HFFc6 (cell line): Measurements from ENCODE around the gene ADARB1. TPM values are rescaled to one million over a fixed set of nuclear protein-coding genes. Genes with fewer than 3 reads are reported as not detected.

Experiments used
- DNase-seq: peaks from one replicate; pipeline ENCODE4 v3.0.0-alpha.2; 2018
- H3K27ac Mint-ChIP-seq: 2 replicates; pipeline ENCODE4 v1.8.0; 2020; ENCODE audit warnings: mild to moderate bottlenecking, mixed read lengths
- H3K27me3 Mint-ChIP-seq: 2 replicates; pipeline ENCODE4 v1.8.0; 2021; ENCODE audit warnings: mild to moderate bottlenecking, moderate library complexity, mixed read lengths; ENCODE audit not compliant: insufficient read depth
- H3K36me3 Mint-ChIP-seq: 2 replicates; pipeline ENCODE4 v1.8.0; 2021; ENCODE audit warnings: low read depth, mixed read lengths
- H3K4me1 Mint-ChIP-seq: 2 replicates; pipeline ENCODE4 v1.8.0; 2020; ENCODE audit warnings: low read depth, mixed read lengths
- H3K4me3 Mint-ChIP-seq: 2 replicates; pipeline ENCODE4 v1.8.0; 2020; ENCODE audit warnings: mild to moderate bottlenecking, moderate library complexity, mixed read lengths
- H3K9me3 Mint-ChIP-seq: 2 replicates; pipeline ENCODE4 v1.8.0; 2020; ENCODE audit warnings: mild to moderate bottlenecking, mixed read lengths
- total RNA-seq, 6 experiments: library from RNA; stranded (reverse); fragmentation: NEBNext Ultra II Directional; extraction: Animal tissue kit (Norgen Biotek cat#: 25700); gene quantifications; 2 replicates in 1 of 6; 3 replicates in 5 of 6; pipeline ENCODE4 v1.2.3, GENCODE V29; 2021
- TF ChIP-seq, protein P1 (sequence below): fragments of 200-600 bp; sonication (generic); IDR thresholded peaks from 2 replicates; pipeline ENCODE4 v1.5.0; 2021; ENCODE audit warnings: antibody characterized with exemption, mild to moderate bottlenecking

Gene ADARB1
- total RNA-seq, 6 experiments from 2014 or later = 1.7 to 3.2 (median 2.2) TPM

DNA sequence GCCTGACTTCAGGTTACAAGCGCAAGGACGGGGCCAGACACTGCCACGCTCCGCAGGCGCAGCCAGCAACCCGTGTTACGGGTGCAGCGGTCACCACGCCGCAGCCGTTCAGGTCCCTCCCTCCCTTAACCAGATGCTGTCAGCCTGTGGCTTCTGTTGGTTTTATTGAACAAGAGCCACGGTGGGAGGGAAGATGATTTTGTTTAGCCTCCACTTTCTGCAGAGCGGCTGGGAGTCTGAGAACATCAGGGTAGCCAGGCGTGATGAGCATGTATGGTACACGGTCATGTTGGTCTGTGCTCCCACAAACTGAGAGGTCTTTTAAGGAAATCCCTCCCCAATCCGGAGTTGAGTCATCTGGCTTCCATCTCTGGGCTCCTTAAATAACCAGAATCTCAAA is 18.5 kb upstream of the ADARB1 start:
- no peaks in the 10 kb centered on the region for H3K36me3 Mint-ChIP-seq
- TF ChIP-seq, protein P1, sequence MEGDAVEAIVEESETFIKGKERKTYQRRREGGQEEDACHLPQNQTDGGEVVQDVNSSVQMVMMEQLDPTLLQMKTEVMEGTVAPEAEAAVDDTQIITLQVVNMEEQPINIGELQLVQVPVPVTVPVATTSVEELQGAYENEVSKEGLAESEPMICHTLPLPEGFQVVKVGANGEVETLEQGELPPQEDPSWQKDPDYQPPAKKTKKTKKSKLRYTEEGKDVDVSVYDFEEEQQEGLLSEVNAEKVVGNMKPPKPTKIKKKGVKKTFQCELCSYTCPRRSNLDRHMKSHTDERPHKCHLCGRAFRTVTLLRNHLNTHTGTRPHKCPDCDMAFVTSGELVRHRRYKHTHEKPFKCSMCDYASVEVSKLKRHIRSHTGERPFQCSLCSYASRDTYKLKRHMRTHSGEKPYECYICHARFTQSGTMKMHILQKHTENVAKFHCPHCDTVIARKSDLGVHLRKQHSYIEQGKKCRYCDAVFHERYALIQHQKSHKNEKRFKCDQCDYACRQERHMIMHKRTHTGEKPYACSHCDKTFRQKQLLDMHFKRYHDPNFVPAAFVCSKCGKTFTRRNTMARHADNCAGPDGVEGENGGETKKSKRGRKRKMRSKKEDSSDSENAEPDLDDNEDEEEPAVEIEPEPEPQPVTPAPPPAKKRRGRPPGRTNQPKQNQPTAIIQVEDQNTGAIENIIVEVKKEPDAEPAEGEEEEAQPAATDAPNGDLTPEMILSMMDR = no peak
- no peak for DNase-seq
- H3K27ac Mint-ChIP-seq = no peak overlapping the region
- H3K4me1 Mint-ChIP-seq = peaks cover 15% of the 10 kb centered on the region
- peaks cover 50% of the 10 kb centered on the region for H3K27me3 Mint-ChIP-seq
- no peak overlapping the region; the same call in 1 of the 2 replicates for H3K4me3 Mint-ChIP-seq
- no peaks in the 10 kb centered on the region for H3K9me3 Mint-ChIP-seq

DNA sequence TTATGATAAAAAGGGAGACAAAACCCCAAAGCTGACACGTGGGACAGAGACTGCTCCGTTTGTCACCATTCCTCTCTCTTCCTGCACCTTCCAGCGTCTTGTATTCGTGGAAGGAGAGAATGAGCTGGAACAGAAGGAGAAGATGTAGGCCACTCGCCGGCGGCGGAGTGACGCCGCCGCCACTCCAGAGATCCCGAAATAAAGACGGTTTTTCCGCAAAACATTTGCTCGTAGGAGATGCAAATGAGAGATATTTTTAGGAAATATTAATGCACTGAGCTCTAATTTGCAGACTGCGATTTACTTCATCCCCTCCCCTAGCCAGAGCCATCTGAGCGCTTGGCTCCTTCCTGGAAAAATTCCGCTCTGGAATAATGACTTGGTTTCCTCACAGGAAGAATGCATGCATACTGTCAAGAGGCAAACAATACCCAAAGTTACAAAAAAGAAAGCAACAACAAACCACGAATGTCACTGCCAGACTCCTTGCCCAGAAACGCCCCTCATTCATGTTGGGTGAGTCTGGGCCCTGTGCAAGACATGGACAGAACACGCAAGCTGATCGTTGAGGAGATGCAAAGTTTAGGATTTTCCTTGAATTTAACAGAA is 18.0 kb upstream of the ADARB1 start:
- Mint-ChIP-seq H3K27me3 (peaks cover 55% of the 10 kb centered on the region), H3K27ac (no peak overlapping the region), H3K36me3 (no peaks in the 10 kb centered on the region), H3K4me3 (no peak overlapping the region), H3K9me3 (no peaks in the 10 kb centered on the region), H3K4me1 (peaks cover 10% of the 10 kb centered on the region)
- TF ChIP-seq, protein P1 = no peak
- DNase-seq = no peak

DNA sequence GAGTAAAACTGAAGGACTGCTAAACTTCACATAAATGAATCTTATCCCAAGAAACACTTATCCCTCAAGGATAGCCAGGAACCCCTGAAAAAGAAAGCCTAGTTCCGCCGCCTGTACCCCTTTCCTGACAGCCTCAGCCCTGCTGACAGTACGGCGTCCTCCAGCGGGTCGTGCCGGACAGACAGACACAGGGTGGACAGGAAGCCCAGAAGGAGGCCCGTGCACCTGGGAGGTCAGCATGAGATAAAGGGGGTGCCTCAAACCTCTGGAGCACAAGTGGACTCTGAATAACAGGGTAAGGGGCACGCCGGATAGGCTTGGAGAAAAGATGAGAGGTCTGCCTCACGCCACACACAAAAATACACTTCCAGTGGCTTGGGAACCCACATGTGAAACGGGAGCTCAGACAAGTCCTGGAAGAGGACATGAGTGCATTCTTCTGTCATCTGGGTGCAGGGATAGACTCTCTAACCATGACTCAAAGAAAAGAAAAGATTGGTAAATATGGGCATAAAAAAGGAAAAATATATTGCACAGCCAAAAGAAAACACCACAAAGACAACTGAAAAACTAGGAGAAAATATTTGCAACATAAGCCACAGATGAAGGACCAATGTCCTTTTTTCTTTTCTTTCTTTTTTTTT is 17.3 kb upstream of the ADARB1 start:
- Mint-ChIP-seq H3K9me3 (no peaks in the 10 kb centered on the region), H3K4me1 (peaks cover 8% of the 10 kb centered on the region), H3K36me3 (no peaks in the 10 kb centered on the region), H3K27ac (no peak overlapping the region), H3K27me3 (peaks cover 59% of the 10 kb centered on the region), H3K4me3 (no peak overlapping the region)
- no peak for DNase-seq
- TF ChIP-seq, protein P1 = no peak

DNA sequence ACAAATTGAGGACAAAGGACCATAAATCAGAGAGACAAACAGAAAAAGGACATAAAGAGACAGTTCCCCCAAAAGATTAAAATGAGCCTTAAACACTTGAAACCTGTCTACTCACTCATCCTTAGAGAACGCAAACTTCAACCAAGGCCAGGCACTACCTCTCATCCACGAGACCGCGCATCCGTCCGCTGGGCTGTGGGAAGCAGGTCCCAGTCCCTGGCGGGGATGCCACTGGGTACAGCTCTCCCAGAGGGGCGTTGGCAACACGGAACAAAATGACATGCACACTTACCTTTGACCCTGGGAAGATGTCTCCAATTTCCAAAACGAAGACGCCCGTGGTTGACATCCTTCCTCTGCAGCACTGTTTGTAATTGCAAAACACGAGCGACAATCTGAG is 16.5 kb upstream of the ADARB1 start:
- H3K4me3 Mint-ChIP-seq = no peak overlapping the region
- TF ChIP-seq, protein P1 = no peak
- peaks cover 58% of the 10 kb centered on the region for H3K27me3 Mint-ChIP-seq
- DNase-seq = no peak
- H3K4me1 Mint-ChIP-seq = peaks cover 8% of the 10 kb centered on the region
- no peaks in the 10 kb centered on the region for H3K9me3 Mint-ChIP-seq
- no peak overlapping the region for H3K27ac Mint-ChIP-seq
- no peaks in the 10 kb centered on the region for H3K36me3 Mint-ChIP-seq

DNA sequence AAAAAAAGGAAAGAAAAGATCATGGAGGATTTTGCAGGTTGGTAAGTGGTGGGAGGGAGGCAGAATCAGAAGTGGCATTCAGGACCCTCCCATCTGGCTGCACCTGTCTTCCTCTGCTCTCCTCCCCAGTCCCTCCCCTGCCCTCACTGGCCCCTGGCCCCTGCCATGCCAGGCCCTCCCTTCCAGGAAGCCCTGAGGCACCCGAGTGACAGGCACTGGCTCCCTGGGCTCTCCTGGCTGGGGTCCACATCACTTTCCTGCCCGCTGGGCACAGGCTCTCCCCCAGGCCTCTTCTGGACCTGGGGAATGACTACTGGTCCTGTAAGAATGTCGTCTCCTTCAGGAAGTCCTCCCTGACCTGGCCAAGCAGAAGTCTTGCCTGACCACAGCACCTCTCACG is 15.3 kb upstream of the ADARB1 start:
- Mint-ChIP-seq H3K4me3 (no peak overlapping the region), H3K27me3 (peaks cover 46% of the 10 kb centered on the region), H3K27ac (no peak overlapping the region), H3K36me3 (no peaks in the 10 kb centered on the region), H3K9me3 (no peaks in the 10 kb centered on the region), H3K4me1 (peaks cover 8% of the 10 kb centered on the region)
- no peak for DNase-seq
- TF ChIP-seq, protein P1 = no peak
